ENCODE results near the gene UBAP2. TPM values are rescaled to one million over a fixed set of nuclear protein-coding genes. Genes with fewer than 3 reads are reported as not detected.

Gene UBAP2
- total RNA-seq, 1 donor from 2014 or later = 73.3 TPM

- H3K27ac Mint-ChIP-seq (ENCODE audit: unreplicated experiment) = peak overlapping the region; percentile 66
- H3K4me3 Mint-ChIP-seq (ENCODE audit: unreplicated experiment) = no peak overlapping the region
- H3K36me3 Mint-ChIP-seq (ENCODE audit: low read depth, unreplicated experiment) = peaks cover 5% of the 10 kb centered on the region
- H3K4me1 ChIP-seq (ENCODE audit: insufficient read depth, low read length) = peaks cover 13% of the 10 kb centered on the region
- no peak overlapping the region for H3K9ac ChIP-seq (ENCODE audit: low read length)
- H4K20me1 ChIP-seq (ENCODE audit: insufficient read depth, low read length) = peaks cover 88% of the 10 kb centered on the region
- H3K79me2 ChIP-seq (ENCODE audit: insufficient read depth, low read length) = peaks cover 98% of the 10 kb centered on the region
- TF ChIP-seq EZH2 (IDR thresholded peaks at IDR 0.05; ENCODE audit: insufficient read depth, low read length) = no peak
- no peak for TF ChIP-seq CTCF (IDR thresholded peaks at IDR 0.05; ENCODE audit: insufficient read depth, low read depth, low read length)
- FAIRE-seq (no peak), DNase-seq (ENCODE audit: low read depth) (peak; percentile 48)
- H3K27ac ChIP-seq (ENCODE audit: low read depth, low read length) = no peak overlapping the region
- H3K36me3 ChIP-seq (ENCODE audit: insufficient read depth, low read length) = peaks cover 2% of the 10 kb centered on the region
- H3K27me3 Mint-ChIP-seq (ENCODE audit: low read depth, unreplicated experiment) = no peaks in the 10 kb centered on the region
- no peaks in the 10 kb centered on the region for H3K9me3 ChIP-seq (ENCODE audit: insufficient read depth, low read depth, low read length)
- no peaks in the 10 kb centered on the region for H3K27me3 ChIP-seq (ENCODE audit: insufficient read depth, low read length)
- no peak overlapping the region for H2AFZ ChIP-seq (ENCODE audit: low read depth, low read length)
- peak overlapping the region; percentile 35 for H3K4me2 ChIP-seq (ENCODE audit: low read length)
- H3K9me3 Mint-ChIP-seq (ENCODE audit: unreplicated experiment) = no peaks in the 10 kb centered on the region
- H3K4me3 ChIP-seq (ENCODE audit: insufficient read depth, low read depth, low read length) = no peak overlapping the region
- peaks cover 34% of the 10 kb centered on the region for H3K4me1 Mint-ChIP-seq (ENCODE audit: low read depth, unreplicated experiment)
These were observed 163.6 kb downstream of the UBAP2 start for GRCh38 chr9:33884856-33885701.

- Mint-ChIP-seq H3K27me3 (ENCODE audit: low read depth, unreplicated experiment) (no peaks in the 10 kb centered on the region), H3K36me3 (ENCODE audit: low read depth, unreplicated experiment) (no peaks in the 10 kb centered on the region), H3K27ac (ENCODE audit: unreplicated experiment) (peak overlapping the region; percentile 29), H3K4me1 (ENCODE audit: low read depth, unreplicated experiment) (peaks cover 46% of the 10 kb centered on the region), H3K4me3 (ENCODE audit: unreplicated experiment) (no peak overlapping the region), H3K9me3 (ENCODE audit: unreplicated experiment) (no peaks in the 10 kb centered on the region)
- FAIRE-seq = no peak
- H2AFZ ChIP-seq (ENCODE audit: low read depth, low read length) = no peak overlapping the region
- TF ChIP-seq EZH2 (IDR thresholded peaks at IDR 0.05; ENCODE audit: insufficient read depth, low read length) = no peak
- DNase-seq (ENCODE audit: low read depth) = peak; percentile 76
- H3K9me3 ChIP-seq (ENCODE audit: insufficient read depth, low read depth, low read length) = no peaks in the 10 kb centered on the region
- H3K36me3 ChIP-seq (ENCODE audit: insufficient read depth, low read length) = no peaks in the 10 kb centered on the region
- H3K79me2 ChIP-seq (ENCODE audit: insufficient read depth, low read length) = peaks cover 99% of the 10 kb centered on the region
- H3K27ac ChIP-seq (ENCODE audit: low read depth, low read length) = no peak overlapping the region
- H3K27me3 ChIP-seq (ENCODE audit: insufficient read depth, low read length) = no peaks in the 10 kb centered on the region
- H3K9ac ChIP-seq (ENCODE audit: low read length) = no peak overlapping the region
- H4K20me1 ChIP-seq (ENCODE audit: insufficient read depth, low read length) = peaks cover 88% of the 10 kb centered on the region
- no peak overlapping the region for H3K4me3 ChIP-seq (ENCODE audit: insufficient read depth, low read depth, low read length)
- H3K4me1 ChIP-seq (ENCODE audit: insufficient read depth, low read length) = peaks cover 13% of the 10 kb centered on the region
- H3K4me2 ChIP-seq (ENCODE audit: low read length) = peak overlapping the region; percentile 26
These were observed 167.1 kb downstream of the UBAP2 start for GRCh38 chr9:33881635-33882034.

- Histone ChIP-seq H3K79me2 (ENCODE audit: insufficient read depth, low read length) (peaks cover 99% of the 10 kb centered on the region), H3K9me3 (ENCODE audit: insufficient read depth, low read depth, low read length) (no peaks in the 10 kb centered on the region), H3K27me3 (ENCODE audit: insufficient read depth, low read length) (no peaks in the 10 kb centered on the region), H2AFZ (ENCODE audit: low read depth, low read length) (no peak overlapping the region), H3K4me2 (ENCODE audit: low read length) (no peak overlapping the region), H3K36me3 (ENCODE audit: insufficient read depth, low read length) (no peaks in the 10 kb centered on the region), H3K27ac (ENCODE audit: low read depth, low read length) (no peak overlapping the region), H3K4me1 (ENCODE audit: insufficient read depth, low read length) (peaks cover 13% of the 10 kb centered on the region), H4K20me1 (ENCODE audit: insufficient read depth, low read length) (peaks cover 88% of the 10 kb centered on the region), H3K9ac (ENCODE audit: low read length) (no peak overlapping the region), H3K4me3 (ENCODE audit: insufficient read depth, low read depth, low read length) (no peak overlapping the region)
- DNase-seq (ENCODE audit: low read depth) = no peak
- H3K27ac Mint-ChIP-seq (ENCODE audit: unreplicated experiment) = peak overlapping the region; percentile 62
- H3K9me3 Mint-ChIP-seq (ENCODE audit: unreplicated experiment) = no peaks in the 10 kb centered on the region
- FAIRE-seq = no peak
- peak overlapping the region; percentile 27 for H3K4me3 Mint-ChIP-seq (ENCODE audit: unreplicated experiment)
- TF ChIP-seq EZH2 (IDR thresholded peaks at IDR 0.05; ENCODE audit: insufficient read depth, low read length) (no peak), CTCF (IDR thresholded peaks at IDR 0.05; ENCODE audit: insufficient read depth, low read depth, low read length) (no peak)
- peaks cover 39% of the 10 kb centered on the region for H3K4me1 Mint-ChIP-seq (ENCODE audit: low read depth, unreplicated experiment)
- H3K27me3 Mint-ChIP-seq (ENCODE audit: low read depth, unreplicated experiment) = no peaks in the 10 kb centered on the region
- H3K36me3 Mint-ChIP-seq (ENCODE audit: low read depth, unreplicated experiment) = no peaks in the 10 kb centered on the region
These were observed 168.2 kb downstream of the UBAP2 start for GRCh38 chr9:33880211-33881089.

All from astrocyte (in vitro differentiated cells and primary cell).